OCI-LY3 (cell line): ENCODE data around the gene KCNH3.

Source experiments
- EZH2phosphoT487 ChIP-seq: fragments of 200-600 bp; shearing (Covaris generic); IDR thresholded peaks from 2 replicates; pipeline ENCODE4 v1.6.1; 2018; ENCODE audit warnings: antibody characterized with exemption, mixed run types, low read depth
- TF ChIP-seq, protein P1 (sequence below): fragments of 200-600, 300-600 bp; sonication (generic); IDR thresholded peaks from 2 replicates; pipeline ENCODE4 v1.5.1; 2014; ENCODE audit warnings: antibody characterized with exemption, low read length, low read depth

DNA sequence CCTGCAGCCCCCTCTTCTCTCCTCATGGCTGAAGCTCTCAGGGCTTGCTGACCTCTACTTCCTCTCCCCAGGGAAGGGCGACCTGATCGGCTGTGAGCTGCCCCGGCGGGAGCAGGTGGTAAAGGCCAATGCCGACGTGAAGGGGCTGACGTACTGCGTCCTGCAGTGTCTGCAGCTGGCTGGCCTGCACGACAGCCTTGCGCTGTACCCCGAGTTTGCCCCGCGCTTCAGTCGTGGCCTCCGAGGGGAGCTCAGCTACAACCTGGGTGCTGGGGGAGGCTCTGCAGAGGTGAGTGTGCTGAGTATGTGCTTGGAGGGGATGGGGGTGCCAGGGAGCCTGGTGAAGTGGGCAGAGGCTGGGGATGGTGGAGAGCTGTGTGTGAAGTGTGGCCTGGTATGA, 15.4 kb downstream of the KCNH3 start:
- no peak for TF ChIP-seq EZH2phosphoT487
- TF ChIP-seq, protein P1, sequence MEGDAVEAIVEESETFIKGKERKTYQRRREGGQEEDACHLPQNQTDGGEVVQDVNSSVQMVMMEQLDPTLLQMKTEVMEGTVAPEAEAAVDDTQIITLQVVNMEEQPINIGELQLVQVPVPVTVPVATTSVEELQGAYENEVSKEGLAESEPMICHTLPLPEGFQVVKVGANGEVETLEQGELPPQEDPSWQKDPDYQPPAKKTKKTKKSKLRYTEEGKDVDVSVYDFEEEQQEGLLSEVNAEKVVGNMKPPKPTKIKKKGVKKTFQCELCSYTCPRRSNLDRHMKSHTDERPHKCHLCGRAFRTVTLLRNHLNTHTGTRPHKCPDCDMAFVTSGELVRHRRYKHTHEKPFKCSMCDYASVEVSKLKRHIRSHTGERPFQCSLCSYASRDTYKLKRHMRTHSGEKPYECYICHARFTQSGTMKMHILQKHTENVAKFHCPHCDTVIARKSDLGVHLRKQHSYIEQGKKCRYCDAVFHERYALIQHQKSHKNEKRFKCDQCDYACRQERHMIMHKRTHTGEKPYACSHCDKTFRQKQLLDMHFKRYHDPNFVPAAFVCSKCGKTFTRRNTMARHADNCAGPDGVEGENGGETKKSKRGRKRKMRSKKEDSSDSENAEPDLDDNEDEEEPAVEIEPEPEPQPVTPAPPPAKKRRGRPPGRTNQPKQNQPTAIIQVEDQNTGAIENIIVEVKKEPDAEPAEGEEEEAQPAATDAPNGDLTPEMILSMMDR: no peak
